SW480 (cell line): Measurements from ENCODE around the gene SPANXD.
"Not testable (repeated sequence)": the region's sequence is repeated elsewhere in the genome, so short reads cannot be mapped to it uniquely, and the experiment has no call there.

Source experiments
- DNase-seq: peaks from one replicate; pipeline ENCODE4 v3.0.0-alpha.2; 2016; ENCODE audit warnings: low spot score

Gene SPANXD, protein sequence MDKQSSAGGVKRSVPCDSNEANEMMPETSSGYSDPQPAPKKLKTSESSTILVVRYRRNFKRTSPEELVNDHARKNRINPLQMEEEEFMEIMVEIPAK

GRCh38 chrX:141698639-141699038 lies at the start of gene SPANXD:
Gene SPANXD, minus strand, starts transcription at chrX:141698739. Its CDS starts 334 bp downstream, at chrX:141698405.
- not testable (repeated sequence) for DNase-seq

DNA sequence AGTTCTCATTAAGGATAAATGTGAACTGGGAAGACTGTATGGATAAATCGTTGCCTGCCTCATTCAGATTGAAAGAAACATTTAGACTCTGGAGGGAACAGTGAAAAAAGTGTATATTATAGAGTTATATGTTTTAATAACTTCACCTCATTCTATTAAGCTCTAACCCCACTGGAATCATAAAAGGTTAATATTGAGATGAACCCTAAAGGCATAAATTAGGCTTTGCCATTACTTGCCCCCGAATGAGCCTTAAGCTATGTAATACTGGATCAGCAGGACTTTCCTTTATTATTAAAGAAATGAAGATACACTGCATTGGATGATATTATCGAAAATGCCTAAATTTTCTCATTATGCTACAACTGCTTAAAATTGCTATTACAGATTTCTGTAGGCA lies 44.1 kb upstream of the SPANXD start:
- DNase-seq: no peak

DNA sequence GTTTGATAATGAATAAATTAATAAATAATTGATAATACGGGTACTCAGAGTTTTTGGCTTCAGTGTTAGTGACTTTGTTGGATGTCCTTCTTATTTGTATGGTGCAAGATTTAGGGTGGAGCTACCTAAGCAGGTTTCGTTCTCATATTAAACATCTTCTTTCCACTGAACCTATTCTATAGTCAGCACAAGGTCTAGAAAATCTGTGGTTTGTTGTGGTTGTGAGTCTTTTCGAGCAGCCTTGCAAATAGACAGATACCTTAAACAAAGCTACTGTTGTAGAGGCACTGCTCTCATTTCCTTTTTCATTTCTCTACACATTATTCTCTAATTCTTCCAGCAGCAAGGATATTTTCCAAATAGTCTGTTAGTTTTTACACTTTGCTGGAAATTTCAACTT lies 38.1 kb upstream of the SPANXD start:
- DNase-seq: no peak

DNA sequence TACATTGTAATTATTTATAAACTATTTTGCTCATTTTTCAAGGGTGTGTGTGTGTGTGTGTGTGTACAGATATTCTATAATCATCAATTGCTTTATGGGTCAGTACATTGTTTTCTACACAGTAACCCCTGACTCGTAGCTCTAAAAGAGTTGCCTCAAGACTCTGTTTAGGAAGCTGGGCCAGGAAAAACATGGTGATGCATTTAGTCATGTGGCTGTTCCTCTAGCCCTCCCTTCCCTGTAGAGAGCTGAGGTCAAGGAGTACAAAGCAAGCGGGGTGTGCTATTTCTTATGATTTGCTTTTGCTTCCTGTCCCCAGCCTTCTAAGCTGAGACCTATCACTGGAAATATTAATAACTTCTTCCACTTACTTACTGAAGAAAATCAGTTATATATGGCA lies 34.8 kb upstream of the SPANXD start:
- DNase-seq: no peak

DNA sequence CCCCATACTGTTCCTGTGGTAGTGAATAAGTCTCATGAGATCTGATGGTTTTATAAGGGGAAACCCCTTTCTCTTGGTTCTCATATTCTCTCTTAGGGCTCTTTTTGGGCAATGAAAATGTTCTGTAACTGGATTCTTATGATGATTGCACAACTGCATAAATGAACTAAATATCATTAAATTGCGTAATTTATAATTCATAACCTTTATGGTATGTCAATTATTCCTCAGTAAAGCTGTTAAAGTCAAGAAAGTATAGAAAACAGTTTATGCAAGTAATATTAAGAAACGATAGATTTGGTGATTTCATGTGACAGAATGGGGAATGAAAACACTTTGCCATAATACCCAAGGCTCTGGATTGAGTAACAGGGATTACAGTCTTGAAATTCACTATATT lies 33.5 kb upstream of the SPANXD start:
- DNase-seq: no peak

GRCh38 chrX:141724186-141724585 lies 25.6 kb upstream of the SPANXD start:
- no peak for DNase-seq

- no peak for DNase-seq
These were observed 16.1 kb upstream of the SPANXD start for GRCh38 chrX:141714680-141715079.

DNA sequence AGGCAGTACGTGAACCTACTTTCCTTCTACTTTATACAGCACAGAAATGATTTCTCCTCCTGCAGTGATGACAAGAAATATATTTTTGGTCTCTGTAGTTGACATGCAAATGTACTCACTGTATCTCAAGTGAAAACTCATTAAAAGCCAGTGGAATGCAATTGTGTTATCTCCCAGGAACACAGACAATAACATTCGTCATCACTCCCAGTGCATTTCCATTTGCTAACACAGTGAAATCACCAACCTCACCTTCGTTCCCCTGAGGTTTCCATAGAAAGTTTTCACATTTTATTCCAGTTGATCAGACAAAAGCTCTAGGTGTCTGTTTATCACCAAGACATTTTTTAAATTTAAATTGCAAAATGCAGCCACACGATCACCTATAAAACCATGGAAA lies 2.5 kb upstream of the SPANXD start:
- DNase-seq: no peak

GRCh38 chrX:141673946-141674345 lies 24.6 kb downstream of the SPANXD start:
- no peak for DNase-seq

DNA sequence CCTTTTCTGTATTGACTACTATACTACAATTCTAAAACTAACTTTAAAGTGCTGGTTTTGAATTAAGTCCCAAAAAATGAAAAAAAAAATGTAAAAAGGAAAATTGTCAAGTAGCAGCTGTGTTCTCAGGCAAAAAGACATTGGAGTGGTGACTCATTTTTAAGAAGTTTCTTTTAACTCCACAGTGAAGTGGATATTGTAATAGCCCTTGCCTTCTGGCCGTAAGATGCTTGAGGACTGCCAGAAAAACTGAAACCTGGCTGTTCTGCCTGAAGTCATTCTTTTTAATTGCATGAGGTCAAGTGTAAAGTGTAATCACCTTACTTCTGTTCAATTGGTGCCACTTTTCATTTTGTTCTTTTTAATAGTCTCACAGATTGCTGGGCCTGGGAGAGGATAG lies 28.9 kb downstream of the SPANXD start:
- no peak for DNase-seq

- DNase-seq: no peak
These were observed 30.2 kb downstream of the SPANXD start for GRCh38 chrX:141668371-141668770.

DNA sequence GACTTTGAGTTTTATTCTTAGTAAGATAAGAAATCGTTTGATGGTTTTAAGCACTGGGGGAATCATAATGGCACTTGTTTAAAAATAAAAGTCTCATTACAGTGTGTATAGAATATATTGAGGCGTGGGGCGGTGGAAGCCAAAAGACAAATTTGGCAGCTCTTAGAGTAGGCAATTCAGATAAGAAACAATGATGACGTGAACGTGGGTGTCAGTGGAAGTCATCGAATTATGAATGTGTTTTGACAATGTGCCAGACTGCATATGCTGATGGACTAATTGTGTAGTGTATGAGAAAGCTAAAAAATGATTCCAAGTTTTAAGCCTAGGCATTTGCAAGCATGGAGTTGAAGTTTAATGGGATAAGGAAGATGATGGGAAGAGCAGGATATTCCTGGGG lies 35.8 kb downstream of the SPANXD start:
- DNase-seq: no peak

DNA sequence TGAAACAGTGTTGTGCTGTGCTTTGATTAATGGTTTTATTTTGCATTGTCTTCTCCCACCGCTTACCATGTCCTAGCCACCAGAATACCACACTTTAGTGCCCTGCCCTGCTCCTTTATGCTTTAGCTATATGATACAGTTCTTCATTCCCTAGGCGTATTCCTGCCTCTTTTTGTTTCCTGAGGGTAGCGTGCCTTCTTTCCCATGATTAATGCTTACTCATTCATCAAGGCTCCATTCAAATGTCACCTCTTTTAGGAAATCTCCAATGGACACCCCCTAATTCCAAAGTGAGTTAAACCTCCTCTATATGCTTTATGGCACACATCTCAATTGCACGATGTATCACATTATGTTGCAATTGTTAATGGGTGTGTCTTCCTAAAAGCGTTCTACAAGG lies 46.3 kb downstream of the SPANXD start:
- no peak for DNase-seq
